NCI-H774 (cell line): ENCODE measurements around the gene LRRC15.

Experiments used
- DNase-seq: peaks from one replicate; lab custom pipeline; 2025; lab: John Stamatoyannopoulos, UW

Gene LRRC15

GRCh38 chr3:194384569-194385001 lies 15.0 kb upstream of the LRRC15 start:
- no peak for DNase-seq

DNA sequence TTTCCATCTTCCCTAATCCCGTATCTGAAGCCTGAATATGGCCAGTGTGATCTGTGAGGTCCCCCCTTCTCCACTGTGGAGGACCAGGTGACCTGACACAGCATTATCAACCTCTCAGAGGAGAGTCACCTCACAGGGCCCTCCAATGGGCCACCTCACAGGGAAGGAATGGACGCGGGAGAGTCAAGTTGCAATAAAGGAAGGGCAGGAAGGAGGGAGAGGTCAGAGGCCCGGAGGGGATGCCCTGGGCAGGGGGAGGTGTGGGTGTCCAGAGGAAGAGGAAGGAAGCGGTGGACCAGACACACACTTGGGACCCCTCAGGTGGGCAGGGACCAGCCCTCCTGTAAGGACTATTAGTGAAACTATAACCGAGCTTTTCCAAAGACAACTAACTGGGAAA lies 14.6 kb upstream of the LRRC15 start:
- DNase-seq: no peak

DNA sequence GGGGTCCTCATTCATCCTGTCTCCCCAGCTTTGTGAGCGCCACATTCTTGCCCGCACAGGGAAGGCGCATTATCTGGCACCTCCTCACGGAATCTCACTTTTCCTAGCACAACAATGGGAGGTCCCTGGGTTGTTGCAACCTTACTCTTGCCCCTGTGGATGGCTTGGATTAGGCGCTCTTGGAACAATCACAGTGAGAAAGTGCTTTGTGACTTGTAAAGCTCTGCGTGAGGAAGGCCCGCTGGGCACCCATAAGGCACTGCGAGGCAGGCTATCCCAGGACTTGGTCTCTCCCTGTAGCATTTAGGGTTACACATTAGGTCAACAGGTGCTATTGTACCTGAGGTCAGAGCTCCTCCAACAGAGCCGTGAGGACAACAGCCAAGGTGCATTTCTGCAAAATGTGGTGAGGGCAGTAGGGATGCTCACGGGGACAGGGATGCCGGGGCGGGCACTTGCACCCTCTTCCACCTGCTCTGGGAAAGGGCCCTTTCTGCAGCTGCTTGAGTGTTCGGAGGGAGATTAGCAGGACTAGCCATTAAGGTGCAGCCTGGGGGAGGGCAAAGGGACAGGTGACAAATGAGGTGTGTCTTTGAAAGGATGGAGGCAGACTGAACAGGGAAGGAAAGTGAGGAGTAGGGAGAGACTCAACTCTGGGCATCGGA lies 13.9 kb upstream of the LRRC15 start:
- DNase-seq: no peak

GRCh38 chr3:194382892-194383223 lies 13.3 kb upstream of the LRRC15 start:
- no peak for DNase-seq

DNA sequence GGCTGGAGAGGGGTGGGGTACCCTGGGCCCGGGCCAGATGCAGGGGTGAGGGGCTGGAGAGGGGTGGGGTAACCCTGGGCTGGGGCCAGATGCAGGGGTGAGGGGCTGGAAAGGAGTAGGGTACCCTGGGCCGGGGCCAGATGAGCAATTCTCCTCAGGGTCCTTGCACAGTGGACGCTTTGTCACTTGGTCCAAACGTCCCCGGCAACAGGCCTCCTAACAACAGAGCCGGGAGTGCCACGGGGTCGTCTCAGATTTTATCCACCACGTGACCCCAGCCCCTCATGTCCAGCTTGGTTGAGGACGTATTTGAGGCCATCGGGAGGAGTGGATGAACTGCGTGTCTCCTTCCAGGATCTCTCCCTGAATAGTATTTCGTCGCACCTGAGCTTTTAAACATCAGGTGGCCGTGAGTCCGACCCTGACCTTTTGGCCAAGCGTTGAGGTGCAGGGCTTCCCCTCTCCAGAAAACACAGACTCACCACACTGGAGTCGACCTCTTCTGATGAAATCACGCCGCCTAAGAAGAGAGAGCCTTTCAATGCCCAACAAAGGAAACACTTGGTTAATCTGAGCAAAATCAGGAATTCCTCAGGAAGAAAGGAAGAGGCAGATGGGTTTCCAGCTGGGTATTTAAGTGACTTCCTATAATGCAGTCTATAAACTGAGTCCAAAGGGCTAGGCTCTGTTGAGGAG lies 12.8 kb upstream of the LRRC15 start:
- DNase-seq: no peak

DNA sequence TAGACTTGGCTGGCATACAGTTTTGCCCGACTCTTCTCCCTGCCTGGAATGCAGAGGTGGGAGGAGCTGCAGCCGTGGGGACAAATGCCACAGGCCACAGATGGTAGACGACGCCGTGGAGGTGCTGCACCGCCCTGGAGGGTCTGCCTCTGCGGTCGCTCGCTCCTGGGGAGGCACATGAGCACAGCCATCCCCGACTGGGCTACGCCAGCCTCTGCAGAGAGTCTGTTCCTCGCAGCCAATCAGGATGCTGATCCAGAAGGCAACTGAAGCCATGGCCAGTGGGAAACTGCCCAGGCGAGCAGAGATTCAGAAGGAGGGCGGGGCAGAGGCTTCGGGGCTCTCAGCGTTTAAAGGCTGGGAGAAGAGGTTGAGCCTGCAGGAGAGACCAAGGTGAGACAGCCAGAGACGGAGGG lies 11.9 kb upstream of the LRRC15 start:
- peak; percentile 80 for DNase-seq

GRCh38 chr3:194380326-194380725 lies 10.8 kb upstream of the LRRC15 start:
- no peak for DNase-seq

DNA sequence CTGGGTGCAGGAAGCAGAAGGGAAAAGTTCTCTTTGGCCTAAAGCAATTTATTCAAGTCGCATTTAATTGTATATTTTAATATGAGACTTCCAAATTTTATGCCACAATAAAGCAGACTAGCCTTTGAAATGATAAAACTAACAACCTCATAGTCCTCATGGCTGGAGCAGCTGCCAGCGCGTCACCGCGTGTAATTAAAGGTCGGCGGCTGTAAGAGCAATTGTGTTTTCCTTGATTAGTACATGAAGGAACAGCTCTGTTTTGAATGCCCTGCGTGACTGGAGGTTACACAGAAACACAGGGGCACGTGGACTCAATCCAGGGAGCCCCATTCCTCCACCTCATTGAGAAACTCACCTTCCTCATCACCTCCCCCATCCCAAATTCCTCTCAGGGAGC lies 10.1 kb upstream of the LRRC15 start:
- peak; percentile 70 for DNase-seq

GRCh38 chr3:194379231-194379630 lies 9.7 kb upstream of the LRRC15 start:
- DNase-seq: no peak

DNA sequence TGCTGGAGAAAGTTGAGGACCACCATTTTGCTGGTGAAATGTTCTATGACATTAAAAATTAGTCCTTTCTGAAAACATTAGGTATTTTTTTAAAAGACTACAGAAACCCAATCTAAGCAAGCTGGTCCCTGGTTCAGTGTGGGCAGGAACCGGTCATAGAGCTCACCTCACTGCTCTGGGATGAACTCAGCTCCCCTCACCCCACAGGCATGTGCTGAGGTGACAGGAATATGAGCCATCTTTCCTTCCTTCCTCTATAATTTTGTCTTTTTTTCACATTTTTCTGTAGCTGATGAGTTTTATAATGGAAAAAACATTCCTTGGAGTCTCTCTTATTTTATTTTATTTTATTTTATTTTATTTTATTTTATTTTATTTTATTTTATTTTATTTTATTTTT lies 8.2 kb upstream of the LRRC15 start:
- no peak for DNase-seq

DNA sequence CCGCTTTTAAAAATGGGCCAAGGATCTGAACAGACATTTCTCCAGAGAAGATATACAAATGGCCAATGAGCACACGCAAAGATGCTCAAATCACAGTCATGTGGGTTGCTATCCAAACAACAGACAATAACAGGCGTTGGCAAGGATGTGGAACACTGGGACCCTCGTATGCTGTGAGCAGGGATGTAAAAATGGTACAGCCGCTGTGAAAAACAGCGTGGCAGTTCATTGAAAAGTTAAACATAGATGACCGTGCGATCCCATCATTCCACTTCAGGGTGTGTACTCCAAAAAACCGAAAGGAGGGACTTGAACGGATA lies 6.7 kb upstream of the LRRC15 start:
- DNase-seq: no peak

DNA sequence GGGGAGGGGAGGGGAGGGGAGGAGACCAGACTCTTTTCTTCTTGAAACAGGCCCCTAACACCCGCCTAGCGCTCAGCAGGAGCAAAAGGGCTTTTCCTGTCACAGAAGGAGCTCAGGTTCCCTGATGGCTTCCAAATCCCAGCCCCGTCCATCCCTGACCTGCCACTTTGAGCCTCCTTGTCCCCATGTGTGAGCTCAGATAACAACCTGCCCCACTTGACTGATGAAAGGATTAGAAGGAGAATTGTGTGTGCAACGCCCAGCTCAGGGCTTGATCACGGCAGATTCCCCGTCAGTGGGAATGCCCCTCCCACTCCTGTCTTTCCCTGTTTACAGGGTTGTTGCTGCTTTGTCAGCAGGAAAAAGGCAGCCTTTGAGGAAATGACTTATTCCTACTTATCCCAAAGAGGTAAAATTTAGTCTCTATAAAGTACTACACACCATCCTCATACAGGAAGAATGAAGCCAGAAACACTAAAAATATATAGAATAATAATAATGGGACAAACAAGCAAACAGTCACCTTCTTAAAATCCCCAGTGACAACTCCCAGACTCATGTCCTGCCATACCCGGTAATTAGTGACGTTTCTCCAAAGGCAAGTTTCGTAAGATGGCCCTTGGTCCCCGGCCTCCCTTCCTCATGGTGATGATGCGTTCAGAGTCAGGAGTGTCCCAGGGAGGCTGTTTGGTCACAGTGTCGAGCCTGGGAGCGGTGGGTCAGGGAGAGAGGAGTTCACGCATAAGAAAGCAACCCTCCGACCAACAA lies 6.1 kb upstream of the LRRC15 start:
- no peak for DNase-seq

- no peak for DNase-seq
Observed at GRCh38 chr3:194374935-194375334, 5.4 kb upstream of the LRRC15 start.

GRCh38 chr3:194373899-194374298 lies 4.4 kb upstream of the LRRC15 start:
- no peak for DNase-seq

DNA sequence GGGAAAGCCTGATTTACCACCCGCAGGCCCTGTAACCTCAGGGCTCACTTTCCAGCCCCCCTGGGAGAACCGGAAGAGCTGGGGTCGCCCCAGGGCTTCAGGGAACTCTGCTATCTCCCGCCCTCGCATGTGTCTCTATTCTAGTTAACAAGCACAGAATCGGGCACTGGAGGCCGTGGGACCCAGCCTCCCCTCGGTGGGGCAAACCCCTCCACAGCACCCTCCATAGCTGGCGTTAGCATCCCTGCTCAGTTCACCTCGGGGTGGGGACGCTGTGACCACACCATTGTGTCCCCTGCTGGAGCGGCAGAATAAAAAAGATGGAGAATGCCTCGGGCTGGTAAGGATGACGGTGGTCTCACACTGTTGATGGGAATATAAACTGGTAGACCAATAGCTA lies 3.5 kb upstream of the LRRC15 start:
- DNase-seq: no peak

- no peak for DNase-seq
Observed at GRCh38 chr3:194370753-194371152, 1.2 kb upstream of the LRRC15 start.

- no peak for DNase-seq
Observed at GRCh38 chr3:194368918-194369317, 625 bp downstream of the LRRC15 start.

GRCh38 chr3:194367992-194368841 lies 1.3 kb downstream of the LRRC15 start:
- DNase-seq: no peak

- DNase-seq: no peak
Observed at GRCh38 chr3:194365978-194366490, 3.5 kb downstream of the LRRC15 start.

DNA sequence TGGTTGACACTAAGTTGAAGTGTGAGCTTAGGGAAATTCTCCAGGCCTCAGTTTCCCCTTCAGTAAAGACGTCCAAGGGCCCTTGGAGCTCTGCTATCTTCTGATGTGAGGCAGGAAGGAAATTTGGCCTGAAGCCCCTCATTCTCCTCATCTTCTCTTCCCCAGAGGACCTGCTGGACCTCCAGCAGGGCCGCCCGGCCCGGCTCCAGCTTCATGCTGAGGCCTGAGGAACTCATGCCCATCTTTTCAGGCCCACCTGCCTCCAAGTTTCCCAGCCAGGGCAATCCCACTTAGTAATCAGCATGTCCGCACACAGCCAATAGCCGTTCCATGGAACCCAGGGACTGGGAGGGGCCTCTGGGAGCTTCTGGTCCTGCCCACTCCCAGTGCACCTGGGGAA lies 4.0 kb downstream of the LRRC15 start:
- no peak for DNase-seq

DNA sequence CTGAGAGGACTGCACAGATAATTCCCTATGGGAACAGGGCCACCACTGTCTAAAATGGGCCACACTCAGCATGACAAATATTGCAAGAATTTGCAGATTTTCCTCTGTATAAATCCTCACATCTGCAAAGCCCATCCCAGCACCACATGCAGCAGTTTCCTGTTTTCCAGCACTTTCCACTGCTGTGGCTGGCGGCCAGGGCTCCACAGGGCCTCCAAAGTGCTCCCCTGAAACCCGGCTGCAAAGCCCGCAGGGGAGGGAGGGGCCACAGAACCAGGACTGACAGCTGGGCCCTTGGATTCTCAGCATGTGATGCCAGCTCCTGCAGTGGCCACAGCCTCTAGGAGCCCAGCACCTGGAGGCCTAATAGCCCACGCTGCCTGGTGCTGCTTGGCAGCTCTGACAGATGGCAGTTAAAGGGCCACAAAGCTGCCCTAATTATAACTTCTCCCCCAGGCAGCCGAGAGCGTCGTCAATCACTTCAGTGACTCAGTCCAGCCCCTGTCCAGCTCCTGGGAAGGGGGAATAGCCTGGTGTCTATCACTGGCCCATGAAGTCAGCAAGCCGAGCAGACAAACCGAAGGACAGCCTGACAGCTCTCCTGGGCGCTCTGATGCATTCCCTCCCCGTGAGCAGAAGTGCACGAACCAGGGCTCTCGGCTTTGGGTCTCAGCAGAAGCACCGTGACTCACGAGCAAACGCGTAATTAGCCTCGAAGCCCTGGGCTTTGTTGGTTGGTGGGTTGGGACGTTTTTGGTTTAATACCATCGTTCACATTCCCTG lies 4.7 kb downstream of the LRRC15 start:
- peak; percentile 86 for DNase-seq

DNA sequence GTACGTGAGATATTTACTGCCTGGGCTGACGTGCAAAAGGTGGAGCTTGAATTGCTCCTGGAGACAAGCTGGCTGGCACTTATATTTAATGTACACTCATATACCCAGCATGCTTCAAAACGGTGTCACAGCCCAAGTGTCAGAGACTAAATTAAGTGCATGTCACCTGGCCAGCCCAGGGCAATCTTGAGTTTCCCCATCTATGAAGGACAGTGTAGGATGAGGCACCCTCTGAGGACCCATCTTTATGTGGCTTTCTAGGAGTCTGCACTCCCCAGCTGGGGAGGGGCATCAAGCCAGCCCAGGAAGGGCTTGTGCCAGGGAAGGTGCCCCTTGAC lies 5.3 kb downstream of the LRRC15 start:
- no peak for DNase-seq
